ENCODE results near the gene TMEM161B.

GRCh38 chr5:88193896-88194295 is 74.7 kb downstream of the TMEM161B start:
- TF ChIP-seq CTCF (IDR thresholded peaks at IDR 0.05; ENCODE audit: extremely low read depth in 1 of 2, insufficient read depth in 1 of 2, low read depth in 1 of 2, low read length in 2 of 2): no peak
- no peak for TF ChIP-seq POLR2AphosphoS5 (IDR thresholded peaks at IDR 0.05; ENCODE audit: insufficient read depth, low read depth, low read length)
- no peak for TF ChIP-seq POLR2A (IDR thresholded peaks at IDR 0.05; ENCODE audit: low read depth, low read length)
- no peak for TF ChIP-seq MAX (IDR thresholded peaks at IDR 0.05; ENCODE audit: insufficient read depth, insufficient read length)
- TF ChIP-seq EZH2 (IDR thresholded peaks at IDR 0.05; ENCODE audit: borderline replicate concordance, low read depth, low read length, severe bottlenecking): no peak
- TF ChIP-seq JUN (IDR thresholded peaks at IDR 0.05; ENCODE audit: borderline replicate concordance, insufficient read depth, insufficient read length, low read depth): no peak
- TF ChIP-seq GATA2 (IDR thresholded peaks at IDR 0.05; ENCODE audit: insufficient read depth, insufficient read length, low read depth, low read length): no peak

All from endothelial cell of umbilical vein (primary cell).